ES-I3 (cell line): ENCODE data around the gene CLMN.
A peak's percentile ranks its signal among the peaks of the same experiment; 100 is the strongest.

Experiments used
- H3K36me3 ChIP-seq: 2 replicates; pipeline ENCODE4 v1.6.1; 2013; ENCODE audit warnings: mild to moderate bottlenecking, low read length, control low read depth, moderate library complexity; ENCODE audit not compliant: insufficient read depth
- H3K4me1 ChIP-seq: 2 replicates; pipeline ENCODE4 v1.6.1; 2013; ENCODE audit warnings: mild to moderate bottlenecking, control low read depth, low read length; ENCODE audit not compliant: insufficient read depth
- H3K9ac ChIP-seq: 2 replicates; pipeline ENCODE4 v1.6.1; 2013; ENCODE audit warnings: low read depth, mild to moderate bottlenecking, low read length, moderate library complexity
- H3K9me3 ChIP-seq: 2 replicates; pipeline ENCODE4 v1.6.1; 2013; ENCODE audit warnings: mild to moderate bottlenecking, low read length, moderate library complexity; ENCODE audit not compliant: control insufficient read depth, insufficient read depth

Gene CLMN

DNA sequence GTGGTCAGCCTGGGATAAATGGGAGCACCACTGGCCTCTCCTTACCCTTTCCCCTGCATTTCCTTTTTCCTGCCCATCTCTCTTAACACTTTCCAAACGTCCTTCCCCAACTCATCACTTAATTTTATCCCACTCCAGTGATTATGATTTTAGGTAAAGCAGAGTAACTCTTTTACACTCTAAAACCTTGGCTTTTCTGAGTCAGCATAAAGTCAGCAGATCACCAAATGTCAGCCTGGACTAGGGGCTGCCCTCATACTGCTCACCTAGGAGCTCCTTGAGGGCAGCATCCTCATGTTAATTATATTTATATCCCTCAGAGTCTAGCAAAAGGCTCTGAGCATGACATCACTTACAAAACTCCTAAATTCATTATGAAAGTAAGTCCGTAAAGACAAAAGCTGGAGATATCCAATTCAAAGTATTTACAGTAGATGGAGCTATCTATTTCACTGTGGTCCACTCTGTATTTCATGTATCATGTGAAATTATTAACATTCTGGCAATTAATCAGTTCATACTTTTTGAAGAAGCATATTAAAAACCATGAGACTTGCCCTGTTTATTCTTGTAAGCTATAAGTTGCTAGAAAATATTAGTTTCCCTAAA is 145.4 kb downstream of the CLMN start:
- Histone ChIP-seq H3K4me1 (no peaks in the 10 kb centered on the region), H3K9me3 (no peaks in the 10 kb centered on the region), H3K36me3 (no peaks in the 10 kb centered on the region), H3K9ac (no peak overlapping the region)

DNA sequence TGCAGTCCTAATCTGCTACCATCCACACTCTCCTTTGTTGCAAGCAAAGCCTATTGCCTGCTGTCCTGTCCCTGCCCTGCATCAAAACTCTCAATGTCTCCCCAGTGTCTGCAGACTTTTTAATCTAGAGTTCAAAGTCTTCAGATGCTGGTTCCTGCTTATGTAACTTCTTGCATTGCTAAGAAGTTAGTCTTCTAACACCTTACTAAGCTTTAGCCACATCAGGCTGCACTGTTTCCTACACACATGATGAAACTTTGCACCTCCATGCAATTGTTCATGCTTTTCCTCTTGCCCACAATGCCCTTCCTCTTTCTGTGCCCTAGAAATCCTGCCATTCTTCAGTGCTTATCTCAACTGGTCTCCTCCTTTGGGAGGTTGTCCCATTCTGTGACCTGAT is 146.2 kb downstream of the CLMN start:
- H3K9me3 ChIP-seq, result no peaks in the 10 kb centered on the region
- no peaks in the 10 kb centered on the region for H3K36me3 ChIP-seq

DNA sequence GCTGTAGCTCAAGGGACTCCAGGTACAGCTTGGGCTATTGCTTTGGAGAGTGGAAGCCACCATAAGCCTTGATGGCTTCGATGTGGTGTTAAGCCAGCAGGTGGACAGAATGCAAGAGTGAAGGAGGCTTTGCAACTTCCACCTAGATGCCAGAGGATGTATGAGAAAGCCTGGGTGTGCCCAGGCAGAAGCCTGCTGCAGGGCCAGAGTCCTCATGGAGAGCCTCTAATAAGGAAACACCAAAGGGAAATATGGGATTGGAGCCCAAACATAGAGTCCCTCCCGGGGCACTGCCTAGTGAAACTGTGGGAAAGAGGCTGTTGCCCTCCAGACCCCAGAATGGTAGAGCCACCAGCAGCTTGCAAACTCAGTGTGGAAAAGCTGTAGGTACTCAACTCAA is 152.5 kb downstream of the CLMN start:
- H3K9me3 ChIP-seq, result peaks cover 8% of the 10 kb centered on the region; the same call in 1 of the 2 replicates
- peaks cover 4% of the 10 kb centered on the region; the same call in 1 of the 2 replicates for H3K4me1 ChIP-seq
- no peak overlapping the region for H3K9ac ChIP-seq

More for the DNA sequence above, 146.2 kb downstream of the CLMN start:
- Histone ChIP-seq H3K9ac (no peak overlapping the region), H3K4me1 (no peaks in the 10 kb centered on the region)

DNA sequence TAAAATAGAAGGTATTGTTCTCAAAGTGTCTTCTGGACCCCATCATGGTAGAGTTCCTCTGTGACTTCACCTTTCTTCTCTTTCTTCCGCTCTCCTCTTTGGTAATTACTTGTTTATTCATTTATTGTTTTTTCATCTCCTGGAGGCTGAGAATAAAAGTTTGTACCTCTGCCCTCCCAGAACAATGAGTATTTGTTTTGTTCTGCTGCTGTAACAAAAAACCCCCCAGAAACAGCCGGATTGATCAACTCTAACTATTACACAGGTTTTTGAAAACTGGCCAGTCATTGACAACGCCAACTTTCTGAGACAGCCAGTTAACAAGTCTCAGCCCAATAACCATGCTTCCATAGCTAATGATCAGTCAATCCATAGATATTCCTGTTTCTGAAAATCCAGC is 154.2 kb downstream of the CLMN start:
- Histone ChIP-seq H3K4me1 (peaks cover 4% of the 10 kb centered on the region; the same call in 1 of the 2 replicates), H3K9ac (no peak overlapping the region), H3K36me3 (no peaks in the 10 kb centered on the region), H3K9me3 (peaks cover 8% of the 10 kb centered on the region; the same call in 1 of the 2 replicates)

More for the DNA sequence above, 152.5 kb downstream of the CLMN start:
- no peaks in the 10 kb centered on the region for H3K36me3 ChIP-seq

DNA sequence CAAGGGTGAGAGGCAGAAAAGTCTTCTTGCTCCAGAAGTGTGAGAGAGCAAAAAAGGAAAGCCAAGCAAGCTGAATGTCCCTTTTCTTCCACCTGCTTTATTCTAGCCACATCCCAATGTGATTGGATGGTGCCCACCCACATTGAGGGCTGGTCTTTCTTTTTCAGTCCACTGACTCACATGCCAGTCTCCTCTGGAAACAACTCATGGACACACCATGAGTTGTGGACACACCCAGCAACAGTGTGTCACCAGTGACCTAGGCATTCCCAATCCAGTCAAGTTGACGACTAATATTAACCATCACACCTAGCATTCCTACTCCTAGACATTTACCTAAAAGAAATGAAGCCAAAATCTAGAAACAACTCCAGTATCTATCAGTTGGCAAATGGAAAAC is 155.2 kb downstream of the CLMN start:
- Histone ChIP-seq H3K4me1 (peaks cover 4% of the 10 kb centered on the region; the same call in 1 of the 2 replicates), H3K9me3 (peaks cover 8% of the 10 kb centered on the region; the same call in 1 of the 2 replicates), H3K36me3 (no peaks in the 10 kb centered on the region), H3K9ac (no peak overlapping the region)

DNA sequence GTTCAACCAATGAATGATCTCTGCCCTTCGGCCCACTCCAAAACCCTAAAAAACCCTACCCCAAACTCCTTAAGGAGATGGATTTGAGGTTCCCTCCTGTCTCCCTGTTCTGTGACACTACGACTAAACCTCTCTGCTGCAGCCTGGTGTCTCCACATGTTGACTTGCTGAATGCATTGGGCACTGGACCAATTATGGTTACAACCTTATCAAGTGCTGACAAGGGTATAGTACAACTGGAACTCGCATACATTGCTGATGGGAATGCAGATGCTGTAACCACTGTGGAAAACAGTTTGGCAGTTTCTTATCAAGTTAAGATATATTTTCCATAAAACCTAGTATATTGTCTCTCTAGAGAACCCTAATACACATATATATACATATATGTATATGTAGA is 156.0 kb downstream of the CLMN start:
- Histone ChIP-seq H3K4me1 (peaks cover 4% of the 10 kb centered on the region; the same call in 1 of the 2 replicates), H3K9ac (no peak overlapping the region), H3K9me3 (peaks cover 8% of the 10 kb centered on the region; the same call in 1 of the 2 replicates), H3K36me3 (no peaks in the 10 kb centered on the region)

DNA sequence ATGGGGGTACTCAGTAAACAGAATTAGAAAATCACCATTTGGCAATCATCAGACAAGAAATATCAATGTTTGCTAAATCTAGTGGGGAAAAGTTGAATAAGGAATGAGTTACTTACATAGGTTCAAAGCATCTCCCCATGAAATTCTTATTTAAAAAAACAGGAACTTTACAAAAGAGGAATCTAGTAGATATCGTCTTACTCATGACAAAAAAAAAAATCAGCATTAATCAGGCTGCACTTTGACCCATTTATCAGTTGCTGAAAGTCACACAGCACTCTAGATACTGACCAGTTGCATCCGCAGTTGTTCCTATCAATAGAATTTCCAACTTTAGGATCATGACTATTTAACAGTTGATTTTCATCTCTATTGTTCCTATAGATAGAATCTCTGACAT is 156.6 kb downstream of the CLMN start:
- peaks cover 8% of the 10 kb centered on the region; the same call in 1 of the 2 replicates for H3K9me3 ChIP-seq
- H3K9ac ChIP-seq, result no peak overlapping the region

DNA sequence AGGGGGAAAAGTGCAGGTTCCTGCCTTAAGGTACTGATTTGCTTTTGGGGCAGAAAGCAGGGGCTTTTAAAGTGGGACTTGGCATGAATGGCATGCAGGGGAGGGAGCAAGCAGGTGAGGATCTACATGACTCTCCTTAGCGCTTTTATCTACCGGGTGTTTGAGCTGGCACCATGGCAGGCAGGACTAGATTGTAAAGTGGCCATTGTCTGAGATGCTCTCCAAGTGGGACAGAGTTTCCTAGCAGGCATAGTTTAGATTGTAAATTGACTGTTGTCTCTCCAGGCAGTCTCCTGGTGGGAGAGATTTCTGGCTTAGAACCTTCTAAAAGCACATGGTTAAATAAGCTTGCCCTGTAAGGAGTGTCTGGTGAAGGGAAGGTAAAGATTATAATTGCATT is 157.1 kb downstream of the CLMN start:
- Histone ChIP-seq H3K36me3 (no peaks in the 10 kb centered on the region), H3K4me1 (peaks cover 4% of the 10 kb centered on the region; the same call in 1 of the 2 replicates), H3K9me3 (peaks cover 8% of the 10 kb centered on the region; the same call in 1 of the 2 replicates), H3K9ac (no peak overlapping the region)

More for the DNA sequence above, 156.6 kb downstream of the CLMN start:
- H3K36me3 ChIP-seq, result no peaks in the 10 kb centered on the region
- peaks cover 4% of the 10 kb centered on the region; the same call in 1 of the 2 replicates for H3K4me1 ChIP-seq

DNA sequence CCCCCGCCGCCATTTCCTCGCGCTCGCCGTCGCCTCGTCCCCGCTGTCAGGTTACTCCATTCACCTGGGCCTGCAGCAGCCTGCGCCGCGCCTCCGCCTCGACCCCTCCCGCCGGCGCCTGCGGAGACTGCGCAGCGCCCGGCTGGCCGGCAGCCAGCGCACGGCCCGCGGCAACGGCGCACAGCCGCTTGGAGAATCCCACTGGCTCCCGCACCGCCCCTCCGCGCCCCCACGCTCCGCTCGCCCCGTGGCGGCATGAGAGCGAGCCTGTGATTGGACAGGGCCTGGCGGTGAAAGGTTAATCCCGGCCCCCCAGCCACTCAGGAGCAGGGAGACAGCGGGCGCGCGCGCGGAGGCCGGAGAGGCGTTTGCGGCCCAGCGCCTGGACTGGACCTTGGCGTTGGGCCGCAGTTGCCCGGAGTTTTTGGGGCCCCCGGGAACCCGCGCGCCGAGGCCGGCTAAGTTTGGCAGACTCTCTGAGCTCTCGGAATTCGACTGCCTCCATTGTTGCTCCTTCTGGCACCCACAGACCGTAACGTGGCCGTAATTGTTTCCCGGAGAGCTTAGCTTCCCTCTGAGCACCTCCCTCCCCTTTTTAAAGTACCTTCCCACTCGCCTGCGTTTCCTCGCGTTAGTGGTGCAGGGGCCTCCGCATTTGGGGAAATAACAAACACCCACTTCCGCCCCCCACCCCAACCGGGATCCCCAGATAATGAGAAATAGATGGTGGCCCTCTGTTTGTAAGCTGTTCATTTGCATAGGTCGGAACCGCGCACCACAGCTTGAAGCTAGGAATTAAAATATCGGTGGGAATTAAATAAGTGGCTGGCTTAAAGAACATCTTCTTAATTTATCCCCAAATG is 162.2 kb downstream of the CLMN start, which contains the start of gene DICER1:
Gene DICER1, minus strand, starts transcription at position 203 of the 863 bp plus-strand sequence. CDS start 24,071 bp downstream, outside the sequence.
- no peaks in the 10 kb centered on the region for H3K36me3 ChIP-seq
- H3K9ac ChIP-seq, result peak within 1 kb of the TSS; percentile 75
- no peaks in the 10 kb centered on the region for H3K9me3 ChIP-seq
- H3K4me1 ChIP-seq, result peaks cover 2% of the 10 kb centered on the region; the same call in 1 of the 2 replicates

DNA sequence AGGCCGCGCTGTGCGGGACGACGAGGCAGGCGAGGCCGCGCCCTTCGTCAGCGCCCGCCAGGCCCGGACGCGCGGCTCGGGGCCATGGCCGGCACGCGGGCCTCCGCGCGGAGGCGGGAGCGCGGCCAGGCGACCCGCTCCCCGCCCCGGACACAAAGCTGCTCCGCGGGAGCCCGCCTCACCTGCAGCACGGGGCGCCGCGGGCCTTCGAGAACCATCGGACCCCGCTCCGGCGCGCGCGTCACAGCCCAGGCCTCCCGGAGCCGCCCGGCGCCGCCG is 162.7 kb downstream of the CLMN start:
- no peaks in the 10 kb centered on the region for H3K9me3 ChIP-seq

DNA sequence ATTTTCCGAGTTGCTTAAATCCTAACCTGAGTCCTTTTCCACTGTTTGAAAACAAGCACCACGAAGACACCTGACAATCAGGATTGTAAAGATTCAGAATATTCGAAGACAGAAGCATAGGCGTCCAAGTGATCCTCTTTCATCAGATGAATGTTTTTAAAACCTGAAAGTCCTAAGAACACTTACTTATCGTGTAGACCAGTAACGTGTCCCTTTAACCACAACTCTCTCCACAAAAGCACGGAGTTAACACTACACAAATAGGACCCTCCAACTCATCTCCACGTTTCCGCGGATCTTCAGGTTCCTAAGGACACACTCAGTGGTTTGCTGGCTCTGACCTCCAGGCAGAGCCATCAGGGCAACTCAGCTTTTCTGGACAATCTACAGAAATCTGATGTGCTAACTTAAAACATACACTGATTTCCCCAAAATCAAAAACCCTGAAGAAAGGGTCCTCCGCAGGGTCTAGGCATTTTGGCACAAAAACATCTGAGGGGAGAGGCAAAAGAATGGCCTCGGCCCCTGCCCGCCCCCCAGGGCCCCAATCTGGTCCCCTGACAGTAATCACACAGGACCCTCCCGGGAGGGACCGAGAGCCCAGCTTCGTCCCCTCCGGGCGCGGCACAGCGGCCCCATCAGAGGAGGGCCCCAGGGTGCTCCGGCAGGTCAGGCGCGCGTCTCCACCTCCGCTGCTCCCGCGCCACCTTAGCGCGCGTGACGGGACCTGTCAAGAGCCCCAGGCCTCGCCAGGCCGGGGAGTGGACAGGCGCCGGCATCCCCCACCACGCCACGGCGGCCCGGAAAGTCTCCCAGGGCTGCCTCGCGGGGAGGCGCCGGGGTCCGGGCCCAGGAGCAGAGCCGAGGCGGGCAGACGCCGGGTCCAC is 163.3 kb downstream of the CLMN start:
- H3K4me1 ChIP-seq, result no peaks in the 10 kb centered on the region; the same call in 1 of the 2 replicates
- peak overlapping the region; percentile 75 for H3K9ac ChIP-seq
- H3K36me3 ChIP-seq, result no peaks in the 10 kb centered on the region
- no peaks in the 10 kb centered on the region for H3K9me3 ChIP-seq

More for the DNA sequence above, 162.7 kb downstream of the CLMN start:
- Histone ChIP-seq H3K4me1 (no peaks in the 10 kb centered on the region; the same call in 1 of the 2 replicates), H3K36me3 (no peaks in the 10 kb centered on the region), H3K9ac (peak overlapping the region; percentile 75)

DNA sequence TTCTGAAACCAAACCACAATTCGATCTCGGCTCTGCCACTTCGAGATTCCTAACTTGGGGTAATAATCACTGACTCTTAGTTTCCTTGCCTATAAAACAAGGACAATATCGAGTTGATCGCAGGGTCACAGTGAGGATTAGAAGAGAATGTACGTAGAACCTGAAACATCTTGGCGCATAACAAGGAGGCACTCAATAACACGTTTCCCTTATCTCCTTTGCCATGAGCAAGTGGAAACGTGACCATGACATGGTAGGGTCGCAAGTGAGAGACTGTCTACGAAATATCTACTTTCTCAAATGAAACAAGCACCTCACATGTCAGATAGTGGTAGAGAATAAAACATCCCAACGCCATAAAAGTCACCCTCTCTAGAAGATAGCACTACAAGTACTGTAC is 164.7 kb downstream of the CLMN start:
- Histone ChIP-seq H3K4me1 (no peaks in the 10 kb centered on the region; the same call in 1 of the 2 replicates), H3K36me3 (no peaks in the 10 kb centered on the region), H3K9me3 (no peaks in the 10 kb centered on the region), H3K9ac (no peak overlapping the region)

DNA sequence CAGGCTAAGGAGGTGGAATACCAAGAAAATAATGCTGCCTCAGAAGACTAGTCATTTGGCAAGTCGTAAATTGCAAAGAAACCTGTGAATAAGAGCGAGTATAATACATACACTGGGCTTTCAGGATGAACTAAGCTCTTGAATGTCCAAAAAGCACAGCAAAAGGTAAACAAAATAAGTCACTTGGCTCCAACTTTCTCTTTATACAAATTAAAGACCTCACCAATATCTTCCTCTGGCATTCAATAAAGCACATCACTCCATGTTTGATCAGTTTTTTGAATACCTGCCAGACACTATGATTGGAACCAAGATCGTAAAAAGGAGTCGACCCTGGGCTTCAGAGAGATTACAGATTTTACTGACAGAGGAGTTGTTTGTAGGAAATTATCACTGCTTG is 165.8 kb downstream of the CLMN start:
- Histone ChIP-seq H3K9ac (no peak overlapping the region), H3K36me3 (no peaks in the 10 kb centered on the region), H3K4me1 (no peaks in the 10 kb centered on the region; the same call in 1 of the 2 replicates), H3K9me3 (no peaks in the 10 kb centered on the region)

DNA sequence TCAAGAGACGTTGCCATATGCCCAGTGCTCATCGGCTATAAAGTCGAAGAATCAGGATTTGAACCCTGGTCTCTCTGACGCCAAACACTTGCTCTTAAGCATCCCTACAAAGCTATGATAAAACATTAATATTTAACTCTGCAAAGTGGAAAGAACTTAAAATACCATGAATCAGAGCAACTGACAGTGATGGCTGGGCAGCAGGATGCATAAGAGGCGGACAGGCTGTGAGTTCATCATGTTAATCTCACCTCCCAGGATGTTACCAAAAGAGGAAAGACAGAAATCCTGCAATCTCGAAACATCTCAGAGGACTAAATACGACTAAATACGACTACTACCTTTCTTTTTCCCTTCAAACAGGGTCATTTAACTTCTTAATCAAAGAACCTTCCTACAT is 168.1 kb downstream of the CLMN start:
- no peaks in the 10 kb centered on the region for H3K36me3 ChIP-seq
- no peak overlapping the region for H3K9ac ChIP-seq
- no peaks in the 10 kb centered on the region for H3K9me3 ChIP-seq
- peaks cover 4% of the 10 kb centered on the region; the same call in 1 of the 2 replicates for H3K4me1 ChIP-seq
